T-helper 17 cell (primary cell): ENCODE data around the gene CACNA1F. TPM values are rescaled to one million over a fixed set of nuclear protein-coding genes. Genes with fewer than 3 reads are reported as not detected.
A peak's percentile ranks its signal among the peaks of the same experiment; 100 is the strongest.

Source experiments
- ATAC-seq: fragments of 150-1000 bp; cut with Tn5 transposase; 2 replicates; pipeline ENCODE4 v1.10.0; 2021; ENCODE audit warnings: mild to moderate bottlenecking, moderate library complexity
- DNase-seq, 3 donors: peaks; one replicate each; pipeline versions ENCODE4 v3.0.0 to v3.0.0-alpha.2; 2020 to 2021
- H3K9me3 ChIP-seq: one replicate; pipeline ENCODE4 v1.7.0; 2013; ENCODE audit warnings: low read length, mild to moderate bottlenecking; ENCODE audit not compliant: control insufficient read depth, poor library complexity, severe bottlenecking
- H3K27ac Mint-ChIP-seq: one replicate; pipeline ENCODE4 v1.8.0; 2022; ENCODE audit warnings: mild to moderate bottlenecking, moderate library complexity, mixed read lengths
- H3K27me3 Mint-ChIP-seq: one replicate; pipeline ENCODE4 v1.8.0; 2022; ENCODE audit warnings: mixed read lengths
- H3K36me3 Mint-ChIP-seq: one replicate; pipeline ENCODE4 v1.8.0; 2022; ENCODE audit warnings: low read depth, mixed read lengths
- H3K4me1 Mint-ChIP-seq: one replicate; pipeline ENCODE4 v1.8.0; 2022; ENCODE audit warnings: mild to moderate bottlenecking, mixed read lengths
- H3K4me3 Mint-ChIP-seq: one replicate; pipeline ENCODE4 v1.8.0; 2022; ENCODE audit warnings: mild to moderate bottlenecking, moderate library complexity, mixed read lengths
- total RNA-seq, 4 donors: library from RNA in 2 of 4; stranded (reverse) in 2 of 4; gene quantifications; one replicate each; pipeline ENCODE4 v1.2.3 and lab custom pipeline; 2022 to 2026

Gene CACNA1F
- total RNA-seq, 2 donors from 2014 or later, result 0.47 to 0.67 TPM

DNA sequence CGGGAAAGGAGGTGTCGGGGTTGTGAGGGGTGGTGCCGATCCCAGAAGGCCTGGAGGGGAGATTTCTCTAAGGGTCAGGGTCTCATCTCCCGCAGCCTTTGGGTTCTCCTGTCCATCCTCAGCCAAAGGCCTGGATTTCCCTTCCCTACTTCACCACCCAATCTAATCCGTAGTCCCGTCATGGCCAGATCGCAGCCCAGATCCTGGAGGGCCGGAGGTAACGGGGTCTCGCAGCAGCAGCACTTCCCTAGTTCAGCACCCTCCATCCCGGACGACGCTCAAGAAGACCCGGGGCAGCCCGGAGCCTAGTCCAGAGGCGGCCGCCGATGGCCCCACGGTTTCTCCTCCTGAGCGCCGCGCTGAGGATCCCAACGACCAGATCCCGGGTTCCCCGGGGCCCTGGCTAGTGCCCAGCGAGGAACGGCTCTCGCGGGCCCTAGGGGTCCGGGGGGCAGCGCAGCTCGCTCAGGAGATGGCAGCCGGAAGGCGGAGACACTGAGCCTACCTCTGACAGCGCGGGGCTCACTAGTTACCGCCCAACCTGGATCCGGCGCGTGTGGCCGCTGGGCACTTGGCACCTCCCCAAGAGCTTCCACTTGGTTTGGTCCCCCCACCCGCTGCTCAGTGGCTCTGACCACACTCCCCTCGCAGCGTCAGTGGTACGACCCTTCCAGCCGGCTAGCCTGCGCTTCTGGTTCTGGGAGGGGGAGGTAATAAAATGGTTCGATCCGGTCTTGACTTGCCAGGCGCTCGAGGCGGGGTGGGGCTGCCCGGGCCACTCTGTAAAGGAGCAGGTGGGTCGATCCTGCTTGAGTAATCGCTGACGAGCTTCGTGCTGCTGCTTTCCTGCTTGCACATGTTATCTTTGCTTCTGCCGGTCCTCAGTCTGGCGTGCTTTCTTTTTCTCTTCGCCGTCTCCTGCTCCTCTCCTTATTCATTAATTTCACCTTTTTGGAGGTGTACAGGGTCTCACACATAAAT lies 66.9 kb downstream of the CACNA1F start:
- Mint-ChIP-seq H3K4me3 (peak overlapping the region; percentile 89), H3K27ac (peak overlapping the region; percentile 96), H3K4me1 (peaks cover 18% of the 10 kb centered on the region), H3K27me3 (no peaks in the 10 kb centered on the region), H3K36me3 (no peaks in the 10 kb centered on the region)
- no peaks in the 10 kb centered on the region for H3K9me3 ChIP-seq
- peak; percentile 74 for ATAC-seq
- DNase-seq, result peak; percentile 44 to 65 (median 44)

DNA sequence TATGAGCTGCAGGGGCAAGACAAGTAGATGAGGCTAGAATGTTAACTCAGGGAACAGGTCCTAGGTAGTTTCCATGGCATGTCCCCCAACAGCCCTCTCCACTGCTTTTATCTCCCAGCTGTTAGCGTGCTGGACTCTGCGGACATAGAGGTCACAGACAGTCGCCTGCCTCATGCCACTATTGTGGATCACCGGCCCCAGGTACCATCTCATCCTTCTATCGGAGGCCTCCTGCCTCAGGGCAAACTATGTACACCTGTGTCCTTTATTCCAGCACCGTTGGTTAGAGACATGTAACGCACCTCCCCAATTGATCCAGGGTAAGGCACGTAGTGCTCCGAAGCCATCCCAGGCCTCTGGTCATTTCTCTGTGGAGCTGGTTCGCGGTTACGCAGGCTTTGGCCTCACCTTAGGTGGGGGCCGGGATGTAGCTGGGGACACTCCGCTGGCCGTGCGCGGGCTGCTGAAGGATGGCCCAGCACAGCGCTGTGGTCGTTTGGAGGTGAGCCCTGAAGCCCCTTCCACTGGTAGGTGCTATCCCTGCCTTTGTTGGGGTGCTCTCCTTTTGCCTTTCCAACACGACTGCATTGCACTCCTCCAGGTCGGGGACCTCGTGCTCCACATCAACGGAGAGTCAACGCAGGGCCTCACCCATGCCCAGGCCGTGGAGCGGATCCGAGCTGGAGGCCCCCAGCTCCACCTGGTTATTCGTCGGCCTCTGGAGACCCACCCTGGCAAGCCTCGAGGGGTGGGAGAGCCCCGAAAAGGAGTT lies 68.4 kb downstream of the CACNA1F start:
- Mint-ChIP-seq H3K27ac (peak overlapping the region; percentile 96), H3K27me3 (no peaks in the 10 kb centered on the region), H3K4me3 (peak overlapping the region; percentile 89), H3K4me1 (peaks cover 18% of the 10 kb centered on the region), H3K36me3 (no peaks in the 10 kb centered on the region)
- DNase-seq (no peak), ATAC-seq (no peak)
- H3K9me3 ChIP-seq, result no peaks in the 10 kb centered on the region

GRCh38 chrX:49163555-49164419 lies 69.4 kb downstream of the CACNA1F start:
- Mint-ChIP-seq H3K36me3 (no peaks in the 10 kb centered on the region), H3K27me3 (no peaks in the 10 kb centered on the region), H3K4me1 (peaks cover 18% of the 10 kb centered on the region), H3K4me3 (peak overlapping the region; percentile 89), H3K27ac (peak overlapping the region; percentile 87)
- ATAC-seq (peak; percentile 60), DNase-seq (peak; percentile 73 to 77 (median 74))
- no peaks in the 10 kb centered on the region for H3K9me3 ChIP-seq

DNA sequence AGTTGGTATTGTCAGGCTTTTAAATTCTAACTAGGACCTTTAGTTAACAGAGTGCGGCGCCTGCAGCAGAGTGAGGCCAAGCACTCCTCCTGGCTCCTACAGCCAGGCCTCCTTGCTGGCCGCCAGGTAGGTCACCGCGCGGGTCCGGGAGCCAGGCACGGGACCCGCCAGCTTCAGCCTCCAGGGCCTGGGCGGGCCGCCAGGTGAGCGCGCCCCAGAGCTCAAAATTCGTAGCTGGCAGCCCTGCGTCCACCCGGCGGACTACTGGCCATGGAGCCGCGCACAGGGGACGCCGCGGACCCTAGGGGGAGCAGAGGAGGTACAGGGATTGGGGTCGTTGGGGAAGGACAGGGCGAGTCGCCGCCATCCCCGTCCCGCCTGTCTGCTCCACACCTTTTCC lies 70.5 kb downstream of the CACNA1F start, which contains the start of gene MAGIX:
Gene MAGIX, plus strand, starts transcription at position 139 of the 400 bp plus-strand sequence. Its CDS starts 132 bp downstream, at position 271.
- Mint-ChIP-seq H3K4me1 (peaks cover 18% of the 10 kb centered on the region), H3K36me3 (no peaks in the 10 kb centered on the region), H3K4me3 (peak within 1 kb of the TSS; percentile 89), H3K27me3 (no peaks in the 10 kb centered on the region), H3K27ac (peak within 1 kb of the TSS; percentile 87)
- ATAC-seq (no peak), DNase-seq (no peak)
- H3K9me3 ChIP-seq, result no peaks in the 10 kb centered on the region

GRCh38 chrX:49161632-49162031 lies 71.5 kb downstream of the CACNA1F start:
- Mint-ChIP-seq H3K36me3 (no peaks in the 10 kb centered on the region), H3K4me1 (peaks cover 12% of the 10 kb centered on the region), H3K4me3 (no peak overlapping the region), H3K27ac (no peak overlapping the region), H3K27me3 (no peaks in the 10 kb centered on the region)
- DNase-seq (no peak), ATAC-seq (no peak)
- H3K9me3 ChIP-seq, result no peaks in the 10 kb centered on the region

DNA sequence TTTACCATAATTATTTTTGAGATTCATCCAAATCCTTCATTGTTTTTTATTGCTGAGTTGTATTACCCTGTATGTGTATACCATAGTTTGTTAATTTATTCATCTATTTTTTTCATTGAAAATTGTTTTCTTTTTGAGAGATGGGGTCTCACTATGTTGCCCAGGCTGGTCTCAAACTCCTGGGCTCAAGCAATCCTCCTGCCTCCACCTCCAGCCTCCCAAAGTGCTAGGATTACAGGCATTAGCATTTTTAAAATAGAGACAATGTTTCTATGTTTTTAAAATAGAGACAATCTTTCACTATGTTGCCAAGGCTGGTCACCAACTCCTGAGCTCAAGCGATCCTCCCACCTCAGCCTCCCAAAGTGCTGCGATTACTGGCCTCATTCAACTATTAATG lies 72.2 kb downstream of the CACNA1F start:
- no peaks in the 10 kb centered on the region for H3K9me3 ChIP-seq
- H3K4me1 Mint-ChIP-seq, result peaks cover 13% of the 10 kb centered on the region
- no peak overlapping the region for H3K27ac Mint-ChIP-seq
- H3K4me3 Mint-ChIP-seq, result no peak overlapping the region
- no peaks in the 10 kb centered on the region for H3K27me3 Mint-ChIP-seq
- DNase-seq (no peak), ATAC-seq (no peak)
- H3K36me3 Mint-ChIP-seq, result no peaks in the 10 kb centered on the region

DNA sequence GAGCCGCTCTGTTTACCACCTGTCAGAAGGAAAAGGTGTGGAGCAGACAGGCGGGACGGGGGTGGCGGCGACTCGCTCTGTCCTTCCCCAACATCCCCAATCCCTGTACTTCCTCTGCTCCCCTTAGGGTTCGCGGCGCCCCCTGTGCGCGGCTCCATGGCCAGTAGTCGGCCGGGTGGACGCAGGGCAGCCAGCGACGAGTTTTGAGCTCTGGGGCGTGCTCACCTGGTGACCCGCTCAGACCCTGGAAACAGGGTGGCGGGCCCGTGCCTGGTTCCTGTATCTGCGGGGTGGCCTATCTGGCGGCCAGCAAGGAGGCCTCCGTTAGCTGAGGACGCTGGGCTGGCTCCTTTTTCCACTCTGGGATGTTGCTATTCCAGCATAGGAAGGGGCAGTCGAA lies 75.9 kb downstream of the CACNA1F start:
- H3K4me3 Mint-ChIP-seq, result no peak overlapping the region
- no peaks in the 10 kb centered on the region for H3K27me3 Mint-ChIP-seq
- H3K36me3 Mint-ChIP-seq, result no peaks in the 10 kb centered on the region
- no peak overlapping the region for H3K27ac Mint-ChIP-seq
- ATAC-seq (no peak), DNase-seq (no peak)
- peaks cover 11% of the 10 kb centered on the region for H3K4me1 Mint-ChIP-seq
- H3K9me3 ChIP-seq, result no peaks in the 10 kb centered on the region

DNA sequence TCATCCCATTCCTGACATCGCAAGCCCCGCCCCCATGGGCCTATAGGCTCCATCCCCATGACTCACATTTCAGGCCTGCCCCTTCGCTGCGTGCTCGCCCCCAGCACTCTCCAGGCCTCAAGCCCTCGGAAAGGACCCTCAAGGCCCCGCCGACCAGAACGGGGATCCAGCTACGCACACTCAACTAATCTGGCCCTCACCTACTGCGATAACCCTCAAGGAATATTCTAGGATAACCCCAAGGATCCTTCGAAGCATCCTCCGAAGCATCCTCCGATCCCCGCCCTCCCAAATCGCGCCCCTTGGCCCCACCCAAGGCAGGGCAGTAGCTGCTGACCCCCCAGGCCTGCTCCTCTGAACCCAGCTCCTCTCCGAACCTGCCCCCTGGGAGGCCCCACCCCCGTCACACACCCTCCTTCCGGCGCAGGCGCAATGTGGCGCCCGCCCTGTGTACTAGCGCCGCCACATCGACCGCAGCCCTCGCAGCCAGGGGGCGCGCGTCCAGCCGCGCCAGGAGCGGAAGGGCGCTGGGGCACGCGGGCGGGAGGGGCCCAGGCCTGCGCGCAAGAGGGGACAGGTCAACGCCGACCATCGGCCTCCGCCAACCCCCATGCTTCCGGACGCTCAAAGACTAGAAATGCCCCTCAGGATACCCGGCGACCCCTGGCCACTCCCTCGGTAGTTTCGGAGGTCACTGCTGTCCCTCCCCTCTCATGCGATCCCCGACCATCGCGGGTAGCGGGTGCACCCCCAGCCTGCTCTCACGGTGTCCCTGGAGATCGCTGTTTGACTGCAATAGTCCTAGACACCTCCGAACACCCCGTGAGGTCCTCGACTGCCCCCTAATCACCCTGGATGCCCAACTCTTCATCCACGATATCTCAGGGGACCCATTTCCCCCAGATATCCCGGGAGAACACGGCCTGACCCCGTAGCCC lies 77.0 kb downstream of the CACNA1F start:
- Mint-ChIP-seq H3K27me3 (no peaks in the 10 kb centered on the region), H3K4me1 (peaks cover 11% of the 10 kb centered on the region), H3K4me3 (peak overlapping the region; percentile 95), H3K27ac (peak overlapping the region; percentile 86), H3K36me3 (no peaks in the 10 kb centered on the region)
- DNase-seq (peak; percentile 74 to 77 (median 75)), ATAC-seq (peak; percentile 97)
- H3K9me3 ChIP-seq, result no peaks in the 10 kb centered on the region

DNA sequence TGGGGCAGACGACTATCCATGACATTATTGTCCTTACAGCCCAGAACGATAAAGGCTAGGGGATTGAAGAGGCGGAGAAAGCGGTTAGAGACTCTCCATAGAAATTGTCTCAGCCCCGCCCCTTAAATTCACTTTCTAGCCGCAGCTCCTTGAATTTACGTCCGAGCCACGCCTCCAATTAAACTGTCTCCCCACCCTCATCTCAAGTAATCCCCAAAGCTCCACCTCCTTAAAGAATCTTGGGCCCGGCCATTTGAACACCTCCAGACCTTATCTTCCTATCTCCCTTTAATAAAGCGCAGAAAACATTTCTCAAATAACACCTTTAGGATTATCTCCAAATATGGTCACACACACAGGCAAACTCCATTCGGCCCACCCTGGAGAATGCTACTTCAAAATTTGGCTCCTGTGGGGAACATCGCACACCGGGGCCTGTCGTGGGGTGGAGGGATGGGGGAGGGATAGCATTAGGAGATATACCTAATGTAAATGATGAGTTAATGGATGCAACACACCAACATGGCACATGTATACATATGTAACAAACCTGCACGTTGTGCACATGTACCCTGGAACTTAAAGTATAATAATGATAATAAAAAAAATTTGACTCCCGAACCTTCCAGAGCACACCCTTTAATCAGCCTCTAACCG lies 77.8 kb downstream of the CACNA1F start:
- peak in 1 of 3 donors; percentile 12 for DNase-seq
- ATAC-seq, result peak; percentile 6

More for the DNA sequence above, 77.8 kb downstream of the CACNA1F start:
- H3K4me1 Mint-ChIP-seq, result peaks cover 13% of the 10 kb centered on the region
- H3K27ac Mint-ChIP-seq, result peak overlapping the region; percentile 86
- no peaks in the 10 kb centered on the region for H3K27me3 Mint-ChIP-seq
- peak overlapping the region; percentile 95 for H3K4me3 Mint-ChIP-seq
- H3K9me3 ChIP-seq, result no peaks in the 10 kb centered on the region
- H3K36me3 Mint-ChIP-seq, result no peaks in the 10 kb centered on the region
